Activated CD4-positive, alpha-beta T cell treated with anti-CD3 and anti-CD28 coated beads, Interleukin-2, amount 50 U/mL, for 4 hours (primary cell): ENCODE data around the gene POTEB2.
"Not testable (repeated sequence)": the region's sequence is repeated elsewhere in the genome, so short reads cannot be mapped to it uniquely, and the experiment has no call there.

Source experiments
- DNase-seq, 2 experiments: peaks; one replicate each; pipeline ENCODE4 v3.0.0-alpha.2; 2020

Gene POTEB2

DNA sequence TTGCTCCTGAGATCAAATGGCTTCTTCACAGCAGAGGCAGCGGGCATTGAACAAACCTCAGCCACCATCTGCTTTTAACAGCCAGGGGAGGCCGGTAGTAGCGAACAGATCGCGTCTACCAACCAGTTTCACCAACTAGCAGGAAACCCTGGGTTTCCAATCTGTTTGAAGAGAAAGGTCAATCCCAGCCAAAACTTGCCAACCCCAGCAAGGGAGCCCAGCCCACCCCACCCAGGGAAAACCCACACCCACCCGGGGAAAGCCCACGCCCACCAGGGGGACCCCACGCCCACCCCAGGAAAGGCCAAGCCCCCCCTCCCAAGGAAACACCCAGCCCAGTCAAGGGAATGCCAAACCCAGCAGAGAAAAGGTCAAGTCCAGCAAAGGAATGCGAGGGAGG is at the start of gene POTEB2:
Gene POTEB2, minus strand, starts transcription at position 101 of the 400 bp plus-strand sequence. Its CDS starts 33 bp downstream, at position 68.
- DNase-seq: not testable (repeated sequence)

DNA sequence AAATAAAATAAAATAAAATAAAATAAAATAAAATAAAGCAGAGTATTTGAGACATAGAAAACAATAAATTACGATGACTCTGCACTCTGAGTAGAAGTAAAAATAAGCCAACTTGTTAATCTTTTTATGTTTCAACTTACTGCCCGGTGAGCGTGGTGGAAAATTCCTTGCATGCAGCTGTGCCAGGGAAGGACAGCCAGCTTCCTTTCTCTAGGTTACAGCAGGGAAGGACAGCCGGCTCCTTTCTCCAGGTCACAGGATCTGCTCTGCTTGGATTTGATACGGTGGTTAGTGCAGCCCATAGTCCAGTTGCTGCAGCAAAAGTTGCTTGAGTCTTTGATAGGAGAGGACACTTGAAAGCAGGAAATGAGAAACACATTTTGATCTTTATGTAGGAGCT is 13.8 kb upstream of the POTEB2 start:
- not testable (repeated sequence) for DNase-seq

DNA sequence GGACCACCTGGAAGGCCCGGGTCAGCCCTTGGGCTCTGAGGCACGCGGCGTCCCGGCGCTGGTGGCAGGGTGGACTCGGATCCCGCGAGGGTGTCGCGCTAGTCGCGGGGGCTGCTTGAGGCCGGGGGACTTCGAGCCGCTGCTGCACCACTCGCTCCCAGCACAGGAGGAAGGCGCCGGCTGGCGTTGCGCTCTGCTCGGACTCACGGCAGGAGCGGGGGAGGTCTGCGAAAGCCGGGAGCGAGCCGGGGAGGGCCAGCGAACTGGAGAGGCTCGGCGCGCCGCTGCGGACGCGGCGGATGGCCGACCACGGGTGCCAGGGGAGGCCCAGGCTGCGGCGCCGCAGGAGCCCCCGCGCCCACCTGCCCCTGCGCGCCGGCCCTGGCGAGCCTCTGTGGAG is 12.3 kb upstream of the POTEB2 start:
- DNase-seq: not testable (repeated sequence)

DNA sequence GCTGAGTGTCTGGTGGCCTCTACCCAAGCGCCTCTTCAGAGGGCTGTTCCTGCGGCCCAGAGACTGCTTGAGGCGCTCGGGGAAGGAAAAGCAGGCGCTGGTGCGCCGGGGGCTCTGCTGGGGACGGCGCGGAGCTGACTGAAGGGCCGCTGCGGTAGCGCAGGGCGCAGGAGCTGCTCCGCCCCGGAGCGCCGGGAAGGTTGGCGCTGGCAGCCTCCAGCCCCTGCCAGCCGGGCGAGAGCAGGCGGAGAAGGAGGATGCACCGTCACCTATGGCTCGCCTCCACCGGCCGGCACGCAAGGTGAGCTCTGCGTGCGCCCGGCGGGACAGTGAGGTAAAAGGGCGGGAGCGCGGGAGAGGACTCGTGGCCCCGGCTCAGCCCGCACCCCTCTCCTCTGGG is 11.7 kb upstream of the POTEB2 start:
- not testable (repeated sequence) for DNase-seq
